Astrocyte (in vitro differentiated cells and primary cell): ENCODE results near the gene PPARG. TPM values are rescaled to one million over a fixed set of nuclear protein-coding genes. Genes with fewer than 3 reads are reported as not detected.

ENCODE experiments used
- DNase-seq: peaks from one replicate; pipeline ENCODE4 v3.0.0-alpha.2; 2010; ENCODE audit warnings: low read depth
- FAIRE-seq: peaks from 2 replicates; lab custom pipeline; 2011; peaks lifted over from hg19 to GRCh38; lab: Jason Lieb, UNC
- H2AFZ ChIP-seq: 2 replicates; pipeline ENCODE4 v1.6.0; 2012; ENCODE audit warnings: low read depth, low read length, inconsistent platforms
- H3K27ac ChIP-seq: 2 replicates; pipeline ENCODE4 v1.5.1; 2011; ENCODE audit warnings: low read depth, low read length, inconsistent platforms
- H3K27me3 ChIP-seq: 2 replicates; pipeline ENCODE4 v1.6.0; 2011; ENCODE audit warnings: low read length, inconsistent platforms; ENCODE audit not compliant: insufficient read depth
- H3K36me3 ChIP-seq: 2 replicates; pipeline ENCODE4 v1.5.1; 2011; ENCODE audit warnings: low read length, inconsistent platforms; ENCODE audit not compliant: insufficient read depth
- H3K4me1 ChIP-seq: 2 replicates; pipeline ENCODE4 v1.5.1; 2011; ENCODE audit warnings: low read length, inconsistent platforms; ENCODE audit not compliant: insufficient read depth
- H3K4me2 ChIP-seq: 2 replicates; pipeline ENCODE4 v1.6.0; 2012; ENCODE audit warnings: low read length, inconsistent platforms
- H3K4me3 ChIP-seq: 2 replicates; pipeline ENCODE4 v1.5.1; 2011; ENCODE audit warnings: low read depth, mild to moderate bottlenecking, low read length, inconsistent platforms; ENCODE audit not compliant: insufficient read depth
- H3K79me2 ChIP-seq: 2 replicates; pipeline ENCODE4 v1.6.0; 2012; ENCODE audit warnings: mild to moderate bottlenecking, low read length, inconsistent platforms; ENCODE audit not compliant: insufficient read depth
- H3K9ac ChIP-seq: 2 replicates; pipeline ENCODE4 v1.6.0; 2012; ENCODE audit warnings: mild to moderate bottlenecking, low read length, inconsistent platforms
- H3K9me3 ChIP-seq: 2 replicates; pipeline ENCODE4 v1.5.1; 2012; ENCODE audit warnings: low read depth, mild to moderate bottlenecking, low read length, inconsistent platforms; ENCODE audit not compliant: insufficient read depth
- H4K20me1 ChIP-seq: 2 replicates; pipeline ENCODE4 v1.6.0; 2012; ENCODE audit warnings: low read length, inconsistent platforms; ENCODE audit not compliant: insufficient read depth
- H3K27ac Mint-ChIP-seq: one replicate; pipeline ENCODE4 v1.8.0; 2021; ENCODE audit warnings: mild to moderate bottlenecking, mixed read lengths; ENCODE audit not compliant: unreplicated experiment
- H3K27me3 Mint-ChIP-seq: one replicate; pipeline ENCODE4 v1.8.0; 2021; ENCODE audit warnings: low read depth, mixed read lengths; ENCODE audit not compliant: unreplicated experiment
- H3K36me3 Mint-ChIP-seq: one replicate; pipeline ENCODE4 v1.8.0; 2021; ENCODE audit warnings: low read depth, mixed read lengths; ENCODE audit not compliant: unreplicated experiment
- H3K4me1 Mint-ChIP-seq: one replicate; pipeline ENCODE4 v1.8.0; 2021; ENCODE audit warnings: low read depth, mixed read lengths; ENCODE audit not compliant: unreplicated experiment
- H3K4me3 Mint-ChIP-seq: one replicate; pipeline ENCODE4 v1.8.0; 2021; ENCODE audit warnings: mild to moderate bottlenecking, moderate library complexity, mixed read lengths; ENCODE audit not compliant: unreplicated experiment
- H3K9me3 Mint-ChIP-seq: one replicate; pipeline ENCODE4 v1.8.0; 2021; ENCODE audit warnings: mild to moderate bottlenecking, mixed read lengths; ENCODE audit not compliant: unreplicated experiment
- EZH2 ChIP-seq: IDR thresholded peaks from 2 replicates; pipeline ENCODE4 v1.6.1; 2012; ENCODE audit warnings: mild to moderate bottlenecking, low read length, inconsistent platforms; ENCODE audit not compliant: insufficient read depth
- total RNA-seq: library from RNA; stranded (reverse); gene quantifications from 2 replicates; pipeline ENCODE4 v1.2.1, GENCODE V29; 2021
- TF ChIP-seq, protein P1 (sequence below): IDR thresholded peaks from 2 replicates; pipeline ENCODE4 v1.5.1; 2011; ENCODE audit warnings: low read depth, mild to moderate bottlenecking, inconsistent platforms, low read length, moderate library complexity; ENCODE audit not compliant: insufficient read depth

PPARG gene
- total RNA-seq, 1 donor from 2014 or later = 4.4 TPM

DNA sequence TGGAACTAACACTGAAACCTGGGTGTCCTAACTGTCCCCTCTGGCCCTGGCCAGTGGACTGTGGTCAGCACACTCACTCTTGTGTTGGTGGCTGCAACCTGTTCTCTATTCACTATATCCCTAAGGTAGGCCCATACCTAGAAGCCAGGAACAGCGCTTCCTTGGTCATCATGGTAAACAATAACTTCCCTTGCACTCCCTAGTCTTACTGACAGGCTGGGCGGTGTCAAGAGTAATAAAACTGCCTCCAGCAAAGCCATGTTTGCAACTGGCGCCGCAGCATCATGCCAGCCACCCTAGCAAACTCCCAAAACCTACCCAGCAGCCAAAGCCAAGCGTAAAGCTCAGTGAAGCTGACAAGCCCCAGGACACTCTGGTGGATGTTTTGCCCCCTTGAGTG, 132.3 kb downstream of the PPARG start:
- DNase-seq (no peak), FAIRE-seq (no peak)
- H3K4me2 ChIP-seq = no peak overlapping the region
- TF ChIP-seq, protein P1, sequence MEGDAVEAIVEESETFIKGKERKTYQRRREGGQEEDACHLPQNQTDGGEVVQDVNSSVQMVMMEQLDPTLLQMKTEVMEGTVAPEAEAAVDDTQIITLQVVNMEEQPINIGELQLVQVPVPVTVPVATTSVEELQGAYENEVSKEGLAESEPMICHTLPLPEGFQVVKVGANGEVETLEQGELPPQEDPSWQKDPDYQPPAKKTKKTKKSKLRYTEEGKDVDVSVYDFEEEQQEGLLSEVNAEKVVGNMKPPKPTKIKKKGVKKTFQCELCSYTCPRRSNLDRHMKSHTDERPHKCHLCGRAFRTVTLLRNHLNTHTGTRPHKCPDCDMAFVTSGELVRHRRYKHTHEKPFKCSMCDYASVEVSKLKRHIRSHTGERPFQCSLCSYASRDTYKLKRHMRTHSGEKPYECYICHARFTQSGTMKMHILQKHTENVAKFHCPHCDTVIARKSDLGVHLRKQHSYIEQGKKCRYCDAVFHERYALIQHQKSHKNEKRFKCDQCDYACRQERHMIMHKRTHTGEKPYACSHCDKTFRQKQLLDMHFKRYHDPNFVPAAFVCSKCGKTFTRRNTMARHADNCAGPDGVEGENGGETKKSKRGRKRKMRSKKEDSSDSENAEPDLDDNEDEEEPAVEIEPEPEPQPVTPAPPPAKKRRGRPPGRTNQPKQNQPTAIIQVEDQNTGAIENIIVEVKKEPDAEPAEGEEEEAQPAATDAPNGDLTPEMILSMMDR = no peak
- no peak for TF ChIP-seq EZH2
- H3K36me3 Mint-ChIP-seq = peaks cover 2% of the 10 kb centered on the region
- no peak overlapping the region for H3K4me3 Mint-ChIP-seq
- H3K9ac ChIP-seq = no peak overlapping the region
- no peaks in the 10 kb centered on the region for H3K79me2 ChIP-seq
- H3K4me3 ChIP-seq = no peak overlapping the region
- H3K27me3 Mint-ChIP-seq = peaks cover 8% of the 10 kb centered on the region
- no peaks in the 10 kb centered on the region for H3K9me3 Mint-ChIP-seq
- H3K27ac ChIP-seq = no peak overlapping the region
- no peaks in the 10 kb centered on the region for H3K27me3 ChIP-seq
- H3K9me3 ChIP-seq = no peaks in the 10 kb centered on the region
- H3K36me3 ChIP-seq = no peaks in the 10 kb centered on the region
- no peaks in the 10 kb centered on the region for H4K20me1 ChIP-seq
- H3K4me1 ChIP-seq = peaks cover 15% of the 10 kb centered on the region
- H3K27ac Mint-ChIP-seq = no peak overlapping the region
- H2AFZ ChIP-seq = no peak overlapping the region
- peaks cover 11% of the 10 kb centered on the region for H3K4me1 Mint-ChIP-seq

DNA sequence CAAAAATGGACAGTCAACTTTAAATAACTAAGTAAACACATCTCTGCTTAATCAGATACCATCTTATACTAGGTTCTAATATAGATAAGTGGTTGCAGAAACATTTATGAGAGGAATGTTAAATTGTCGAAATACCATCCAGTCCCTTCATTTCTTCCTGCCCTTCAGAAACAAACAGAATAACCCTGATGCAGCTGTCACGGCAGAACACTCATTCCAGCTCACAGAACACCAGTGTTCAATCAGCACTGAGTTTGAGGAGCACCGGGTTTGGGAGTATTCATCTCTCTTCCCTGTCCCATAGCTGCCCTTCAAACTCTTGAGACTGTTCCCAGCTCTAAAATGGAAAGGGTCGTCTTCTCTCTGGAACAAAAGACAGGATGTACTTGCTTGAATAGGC, 134.3 kb downstream of the PPARG start:
- Mint-ChIP-seq H3K4me1 (peaks cover 11% of the 10 kb centered on the region), H3K36me3 (peaks cover 2% of the 10 kb centered on the region)

More for the DNA sequence above, 134.3 kb downstream of the PPARG start:
- Histone ChIP-seq H3K9me3 (no peaks in the 10 kb centered on the region), H2AFZ (no peak overlapping the region), H3K27me3 (no peaks in the 10 kb centered on the region), H3K79me2 (no peaks in the 10 kb centered on the region), H3K9ac (no peak overlapping the region), H3K27ac (no peak overlapping the region), H3K4me1 (peaks cover 15% of the 10 kb centered on the region), H3K4me3 (no peak overlapping the region), H3K4me2 (no peak overlapping the region), H3K36me3 (no peaks in the 10 kb centered on the region), H4K20me1 (no peaks in the 10 kb centered on the region)
- H3K27me3 Mint-ChIP-seq = peaks cover 13% of the 10 kb centered on the region
- no peaks in the 10 kb centered on the region for H3K9me3 Mint-ChIP-seq
- no peak overlapping the region for H3K4me3 Mint-ChIP-seq
- TF ChIP-seq, protein P1 = no peak
- TF ChIP-seq EZH2 = no peak
- FAIRE-seq (no peak), DNase-seq (no peak)
- no peak overlapping the region for H3K27ac Mint-ChIP-seq
